PC-3 (cell line): ENCODE data around the gene SMC6. TPM values are rescaled to one million over a fixed set of nuclear protein-coding genes. Genes with fewer than 3 reads are reported as not detected.

Experiments used
- ATAC-seq: fragments of 200-7000 bp; cut with Tn5 transposase; 2 replicates; pipeline ENCODE4 v1.9.1; 2020; ENCODE audit warnings: mild to moderate bottlenecking, moderate library complexity
- BruUV-seq: library from RNA; stranded (reverse); fragments of 400-500 nt; replicated peaks from 2 replicates; lab custom pipeline; 2021; lab: Mats Ljungman, UMichigan
- CTCF ChIA-PET: fragments of 300-600 bp; sonication (Branson Sonifier 250); formaldehyde crosslinking; loops from one replicate; lab custom pipeline; 2022; ENCODE audit warnings: antibody characterized with exemption; lab: Charles Lee
- POLR2A ChIA-PET: fragments of 300-600 bp; sonication (Branson Sonifier 250); formaldehyde crosslinking; loops from one replicate; lab custom pipeline; 2022; ENCODE audit warnings: antibody characterized with exemption; ENCODE audit not compliant: unreplicated experiment; lab: Charles Lee
- DNase-seq: peaks from one replicate; pipeline ENCODE4 v3.0.0-alpha.2; 2015
- H2AFZ ChIP-seq: fragments of 300-600 bp; sonication (generic); 2 replicates; pipeline ENCODE4 v1.6.0; 2016; ENCODE audit warnings: antibody characterized with exemption, low read length
- H3F3A ChIP-seq: fragments of 300-600 bp; sonication (generic); one replicate; pipeline ENCODE4 v1.6.0; 2017; ENCODE audit warnings: antibody characterized with exemption, low read length, control low read depth, mild to moderate bottlenecking; ENCODE audit not compliant: unreplicated experiment
- H3K27ac ChIP-seq: fragments of 300-600 bp; sonication (generic); 2 replicates; pipeline ENCODE4 v1.5.1; 2016; ENCODE audit warnings: mild to moderate bottlenecking, low read length
- H3K27me3 ChIP-seq: fragments of 300-600 bp; sonication (generic); 2 replicates; pipeline ENCODE4 v1.6.1; 2016; ENCODE audit warnings: low read length, mixed read lengths
- H3K36me3 ChIP-seq: fragments of 300-600 bp; sonication (generic); 2 replicates; pipeline ENCODE4 v1.6.1; 2016; ENCODE audit warnings: low read depth, mixed run types, low read length, mixed read lengths
- H3K4me1 ChIP-seq: fragments of 300-600 bp; sonication (generic); 2 replicates; pipeline ENCODE4 v1.5.1; 2016; ENCODE audit warnings: low read length; ENCODE audit not compliant: insufficient read depth
- H3K4me2 ChIP-seq: fragments of 300-600 bp; sonication (generic); 2 replicates; pipeline ENCODE4 v1.6.0; 2016; ENCODE audit warnings: low read length
- H3K4me3 ChIP-seq: fragments of 300-600 bp; sonication (generic); 2 replicates; pipeline ENCODE4 v1.5.1; 2016; ENCODE audit warnings: mild to moderate bottlenecking, low read length, mixed read lengths
- H3K79me2 ChIP-seq: fragments of 300-600 bp; sonication (generic); 2 replicates; pipeline ENCODE4 v1.6.1; 2017; ENCODE audit warnings: low read length, mixed read lengths
- H3K9ac ChIP-seq: fragments of 300-600 bp; sonication (generic); 2 replicates; pipeline ENCODE4 v1.6.0; 2016; ENCODE audit warnings: mild to moderate bottlenecking, low read length
- H3K9me2 ChIP-seq: fragments of 300-600 bp; sonication (generic); replicated peaks from 2 replicates; pipeline ENCODE4 v1.6.1; 2016; ENCODE audit warnings: mixed run types, low read length, mixed read lengths
- H3K9me3 ChIP-seq: fragments of 300-600 bp; sonication (generic); 2 replicates; pipeline ENCODE4 v1.6.1; 2016; ENCODE audit warnings: low read length, mixed read lengths
- H4K20me1 ChIP-seq: fragments of 300-600 bp; sonication (generic); 2 replicates; pipeline ENCODE4 v1.6.1; 2016; ENCODE audit warnings: low read length, mixed read lengths
- EZH2 ChIP-seq: fragments of 300-600 bp; sonication (generic); IDR thresholded peaks from one replicate; pipeline ENCODE4 v1.6.1; 2017; ENCODE audit warnings: antibody characterized with exemption, mild to moderate bottlenecking, low read length; ENCODE audit not compliant: unreplicated experiment
- EZH2phosphoT487 ChIP-seq: fragments of 300-600 bp; sonication (generic); IDR thresholded peaks from 2 replicates; pipeline ENCODE4 v1.6.1; 2018; ENCODE audit warnings: mild to moderate bottlenecking, antibody characterized with exemption, low read length, borderline replicate concordance
- intact Hi-C: fragments of 100-400 bp; cut with micrococcal nuclease; formaldehyde crosslinking; loops from 2 replicates; pipeline ENCODE4 v1.9.0; 2023
- total RNA-seq: library from RNA; depleted of rRNA; stranded (reverse); fragments of >200 nt; gene quantifications from 2 replicates; pipeline ENCODE4 v1.2.3, GENCODE V29; 2014
- TF ChIP-seq, protein P1 (sequence below): fragments of 300-600 bp; sonication (generic); conservative IDR thresholded peaks from 2 replicates; pipeline ENCODE4 v1.5.1; 2017; ENCODE audit warnings: antibody characterized with exemption, low read depth, mild to moderate bottlenecking, low read length

Gene SMC6
- total RNA-seq, 1 experiment from 2014 or later, result 15.6 TPM

DNA sequence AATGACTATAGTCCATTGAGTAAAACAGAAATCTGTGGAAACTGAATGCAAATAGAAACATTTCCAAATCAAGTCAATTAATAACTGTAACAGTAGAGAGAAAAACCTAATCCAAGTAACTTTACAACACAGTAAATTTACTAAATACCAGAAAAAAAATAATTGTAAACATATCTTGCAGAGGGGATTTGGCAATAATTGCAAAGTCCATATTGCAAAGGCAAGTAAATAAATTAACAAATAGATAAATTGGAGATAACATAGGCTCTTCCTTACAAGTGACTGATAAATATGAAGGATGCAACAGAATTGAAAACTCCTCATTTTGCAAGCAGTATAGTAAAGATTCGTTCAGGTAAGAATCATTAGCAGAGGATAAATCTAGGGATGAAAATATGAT is 65.0 kb downstream of the SMC6 start:
- TF ChIP-seq EZH2 (no peak), EZH2phosphoT487 (no peak)
- TF ChIP-seq, protein P1, sequence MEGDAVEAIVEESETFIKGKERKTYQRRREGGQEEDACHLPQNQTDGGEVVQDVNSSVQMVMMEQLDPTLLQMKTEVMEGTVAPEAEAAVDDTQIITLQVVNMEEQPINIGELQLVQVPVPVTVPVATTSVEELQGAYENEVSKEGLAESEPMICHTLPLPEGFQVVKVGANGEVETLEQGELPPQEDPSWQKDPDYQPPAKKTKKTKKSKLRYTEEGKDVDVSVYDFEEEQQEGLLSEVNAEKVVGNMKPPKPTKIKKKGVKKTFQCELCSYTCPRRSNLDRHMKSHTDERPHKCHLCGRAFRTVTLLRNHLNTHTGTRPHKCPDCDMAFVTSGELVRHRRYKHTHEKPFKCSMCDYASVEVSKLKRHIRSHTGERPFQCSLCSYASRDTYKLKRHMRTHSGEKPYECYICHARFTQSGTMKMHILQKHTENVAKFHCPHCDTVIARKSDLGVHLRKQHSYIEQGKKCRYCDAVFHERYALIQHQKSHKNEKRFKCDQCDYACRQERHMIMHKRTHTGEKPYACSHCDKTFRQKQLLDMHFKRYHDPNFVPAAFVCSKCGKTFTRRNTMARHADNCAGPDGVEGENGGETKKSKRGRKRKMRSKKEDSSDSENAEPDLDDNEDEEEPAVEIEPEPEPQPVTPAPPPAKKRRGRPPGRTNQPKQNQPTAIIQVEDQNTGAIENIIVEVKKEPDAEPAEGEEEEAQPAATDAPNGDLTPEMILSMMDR, result no peak
- H3K9me2 ChIP-seq, result no peaks in the 10 kb centered on the region
- peaks cover 12% of the 10 kb centered on the region; the same call in 1 of the 2 replicates for H3K36me3 ChIP-seq
- no peaks in the 10 kb centered on the region for H3K27me3 ChIP-seq
- no peak overlapping the region for H3K9ac ChIP-seq
- H3K4me1 ChIP-seq, result no peaks in the 10 kb centered on the region
- H3K79me2 ChIP-seq, result no peaks in the 10 kb centered on the region
- no peak overlapping the region for H3K4me3 ChIP-seq
- H3K4me2 ChIP-seq, result no peak overlapping the region
- H3F3A ChIP-seq, result no peaks in the 10 kb centered on the region
- CTCF ChIA-PET, result no interaction called here
- intact Hi-C loops, result no loop called here
- no peaks in the 10 kb centered on the region for H4K20me1 ChIP-seq
- no TSS peak for BruUV-seq
- ATAC-seq (no peak), DNase-seq (no peak)
- POLR2A ChIA-PET, result no interaction called here
- no peaks in the 10 kb centered on the region for H3K9me3 ChIP-seq
- H3K27ac ChIP-seq, result no peak overlapping the region
- H2AFZ ChIP-seq, result no peak overlapping the region

DNA sequence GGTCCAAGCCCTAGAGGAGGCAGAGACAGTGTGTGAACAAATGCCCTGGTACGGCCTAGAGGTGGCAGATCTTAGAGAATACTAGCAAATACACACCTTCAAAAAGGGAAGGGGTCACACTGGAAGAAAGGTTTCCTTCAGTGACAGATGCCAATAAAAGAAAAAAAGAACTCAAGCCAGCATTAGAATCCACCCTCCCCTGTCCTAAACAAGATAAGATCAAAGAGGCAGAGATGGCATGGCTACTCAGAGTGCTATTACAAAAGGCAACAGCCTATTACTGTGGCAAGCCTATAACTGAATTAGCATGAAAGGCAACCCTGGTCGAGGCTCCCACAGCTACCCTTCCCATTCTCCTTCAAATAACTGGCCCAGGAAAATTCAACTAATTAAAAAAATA is 69.6 kb downstream of the SMC6 start:
- H3K9me2 ChIP-seq, result no peaks in the 10 kb centered on the region
- peaks cover 14% of the 10 kb centered on the region for H3K4me1 ChIP-seq
- H3K9ac ChIP-seq, result no peak overlapping the region
- BruUV-seq, result no TSS peak
- no peak overlapping the region for H2AFZ ChIP-seq
- no peak overlapping the region for H3K27ac ChIP-seq
- H3K9me3 ChIP-seq, result no peaks in the 10 kb centered on the region
- H3K36me3 ChIP-seq, result peaks cover 15% of the 10 kb centered on the region; the same call in 1 of the 2 replicates
- H3K79me2 ChIP-seq, result no peaks in the 10 kb centered on the region
- H4K20me1 ChIP-seq, result peaks cover 7% of the 10 kb centered on the region; the same call in 1 of the 2 replicates
- H3K4me2 ChIP-seq, result no peak overlapping the region
- no peak overlapping the region for H3K4me3 ChIP-seq
- ChIA-PET CTCF (no interaction called here), POLR2A (no interaction called here)
- DNase-seq (no peak), ATAC-seq (no peak)
- H3F3A ChIP-seq, result no peaks in the 10 kb centered on the region
- H3K27me3 ChIP-seq, result no peaks in the 10 kb centered on the region
- intact Hi-C loops, result no loop called here
- TF ChIP-seq, protein P1, result no peak
- TF ChIP-seq EZH2phosphoT487 (no peak), EZH2 (no peak)

DNA sequence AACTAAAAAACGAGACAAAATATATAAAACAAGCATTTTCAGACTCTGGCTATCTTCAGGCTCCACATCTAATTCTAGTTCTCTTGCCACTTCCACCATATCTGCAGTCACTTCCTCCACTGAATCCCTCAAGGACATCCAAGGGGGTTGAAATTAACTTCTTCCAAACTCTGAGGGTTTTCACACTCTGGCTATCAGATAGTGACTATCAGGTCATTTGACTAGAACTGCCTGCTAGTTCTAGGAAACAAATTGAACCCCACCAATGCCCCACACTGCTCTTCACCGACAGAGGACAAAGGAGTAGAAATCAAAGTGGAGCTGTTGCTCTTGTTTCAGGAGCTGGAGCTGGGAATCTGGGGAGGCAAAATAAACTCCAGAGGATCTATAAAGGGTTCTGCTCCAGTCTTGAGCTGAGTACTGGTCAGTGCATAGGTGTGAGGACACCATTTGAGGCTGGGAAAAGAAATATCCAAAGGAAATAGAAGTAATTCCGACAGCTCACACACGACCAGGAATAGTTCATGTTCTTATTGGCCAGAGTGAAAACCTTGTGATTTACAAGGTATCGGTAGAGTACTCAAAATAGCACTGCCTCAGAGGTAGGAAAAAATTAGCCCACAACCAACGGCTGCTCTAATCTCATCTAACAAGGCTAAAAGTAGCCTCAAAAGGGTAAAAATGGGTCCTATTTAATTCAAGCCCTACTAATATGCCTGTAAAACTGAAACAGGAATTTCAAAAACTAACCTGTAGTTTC is 71.3 kb downstream of the SMC6 start:
- Histone ChIP-seq H3K9me2 (no peaks in the 10 kb centered on the region), H3K79me2 (no peaks in the 10 kb centered on the region), H3F3A (no peaks in the 10 kb centered on the region), H3K4me2 (no peak overlapping the region), H3K36me3 (peaks cover 12% of the 10 kb centered on the region; the same call in 1 of the 2 replicates), H3K9ac (no peak overlapping the region), H3K27me3 (no peaks in the 10 kb centered on the region), H3K4me1 (peaks cover 14% of the 10 kb centered on the region), H3K9me3 (no peaks in the 10 kb centered on the region), H3K27ac (no peak overlapping the region), H2AFZ (no peak overlapping the region), H4K20me1 (peaks cover 7% of the 10 kb centered on the region; the same call in 1 of the 2 replicates), H3K4me3 (no peak overlapping the region)
- POLR2A ChIA-PET, result no interaction called here
- TF ChIP-seq EZH2phosphoT487, result no peak
- no peak for TF ChIP-seq EZH2
- TF ChIP-seq, protein P1, result no peak
- DNase-seq (no peak), ATAC-seq (no peak)
- intact Hi-C loops, result no loop called here
- CTCF ChIA-PET, result no interaction called here
- BruUV-seq, result no TSS peak
